KMS-11 (cell line): ENCODE results near the gene ATP2B1.

Experiments
- H2AFZ ChIP-seq: fragments of 200-600 bp; sonication (generic); 2 replicates; pipeline ENCODE4 v1.6.1; 2016; ENCODE audit warnings: antibody characterized with exemption, mixed run types, low read depth
- H3K27ac ChIP-seq: fragments of 200-600 bp; sonication (generic); 2 replicates; pipeline ENCODE4 v1.6.1; 2016; ENCODE audit warnings: mild to moderate bottlenecking, mixed run types
- H3K27me3 ChIP-seq: fragments of 200-600 bp; sonication (generic); 2 replicates; pipeline ENCODE4 v1.6.1; 2017; ENCODE audit warnings: mild to moderate bottlenecking, low read depth, mixed run types, moderate library complexity; ENCODE audit not compliant: insufficient read depth
- H3K36me3 ChIP-seq: fragments of 200-600 bp; sonication (generic); 2 replicates; pipeline ENCODE4 v1.6.1; 2017; ENCODE audit warnings: mild to moderate bottlenecking, mixed run types; ENCODE audit not compliant: insufficient read depth
- H3K4me1 ChIP-seq: fragments of 200-600 bp; sonication (generic); 2 replicates; pipeline ENCODE4 v1.6.1; 2016; ENCODE audit warnings: mild to moderate bottlenecking, low read depth, mixed run types; ENCODE audit not compliant: poor library complexity, severe bottlenecking
- H3K4me2 ChIP-seq: fragments of 200-600 bp; sonication (generic); 2 replicates; pipeline ENCODE4 v1.7.0; 2016; ENCODE audit warnings: mild to moderate bottlenecking, mixed run types
- H3K4me3 ChIP-seq: fragments of 200-600 bp; sonication (generic); IDR thresholded peaks from 2 replicates; pipeline ENCODE4 v1.6.1; 2017; ENCODE audit warnings: low read depth, low read length, mixed read lengths; ENCODE audit not compliant: insufficient read depth
- H3K79me2 ChIP-seq: fragments of 200-600 bp; sonication (generic); 2 replicates; pipeline ENCODE4 v1.6.1; 2016; ENCODE audit warnings: low read depth, mixed run types; ENCODE audit not compliant: insufficient read depth
- H3K9ac ChIP-seq: fragments of 200-600 bp; sonication (generic); 2 replicates; pipeline ENCODE4 v1.6.1; 2016; ENCODE audit warnings: mild to moderate bottlenecking, mixed run types
- H4K20me1 ChIP-seq: fragments of 200-600 bp; sonication (generic); 2 replicates; pipeline ENCODE4 v1.6.1; 2016; ENCODE audit warnings: mild to moderate bottlenecking, mixed run types; ENCODE audit not compliant: insufficient read depth
- CTCF ChIP-seq: fragments of 200-600 bp; sonication (generic); conservative IDR thresholded peaks from 2 replicates; pipeline ENCODE4 v1.6.1; 2017; ENCODE audit warnings: low read depth, mild to moderate bottlenecking, antibody characterized with exemption, low read length, moderate library complexity, mixed read lengths

ATP2B1 gene

GRCh38 chr12:89546151-89546550 is 162.5 kb downstream of the ATP2B1 start:
- Histone ChIP-seq H4K20me1 (no peaks in the 10 kb centered on the region), H3K9ac (no peak overlapping the region), H3K4me1 (no peaks in the 10 kb centered on the region), H3K27me3 (no peaks in the 10 kb centered on the region), H3K4me2 (no peak overlapping the region), H3K36me3 (no peaks in the 10 kb centered on the region), H2AFZ (no peak overlapping the region), H3K4me3 (no peak overlapping the region), H3K79me2 (no peaks in the 10 kb centered on the region), H3K27ac (no peak overlapping the region)
- no peak for TF ChIP-seq CTCF

- no peak overlapping the region for H3K4me2 ChIP-seq
Observed at GRCh38 chr12:89544681-89545184, 163.9 kb downstream of the ATP2B1 start.

GRCh38 chr12:89544022-89544421 is 164.6 kb downstream of the ATP2B1 start:
- Histone ChIP-seq H3K36me3 (no peaks in the 10 kb centered on the region), H3K27ac (no peak overlapping the region), H3K27me3 (no peaks in the 10 kb centered on the region), H3K4me3 (no peak overlapping the region), H4K20me1 (no peaks in the 10 kb centered on the region), H3K9ac (no peak overlapping the region), H3K79me2 (no peaks in the 10 kb centered on the region), H3K4me2 (no peak overlapping the region), H3K4me1 (peaks cover 6% of the 10 kb centered on the region), H2AFZ (no peak overlapping the region)
- no peak for TF ChIP-seq CTCF

More at GRCh38 chr12:89544681-89545184, 163.9 kb downstream of the ATP2B1 start:
- Histone ChIP-seq H4K20me1 (no peaks in the 10 kb centered on the region), H3K4me3 (no peak overlapping the region), H3K9ac (no peak overlapping the region), H3K27ac (no peak overlapping the region), H2AFZ (no peak overlapping the region), H3K79me2 (no peaks in the 10 kb centered on the region), H3K36me3 (no peaks in the 10 kb centered on the region), H3K4me1 (no peaks in the 10 kb centered on the region), H3K27me3 (no peaks in the 10 kb centered on the region)
- no peak for TF ChIP-seq CTCF

GRCh38 chr12:89542912-89543592 is 165.6 kb downstream of the ATP2B1 start:
- H3K4me2 ChIP-seq, result no peak overlapping the region
- peak; percentile 84 for TF ChIP-seq CTCF
- no peaks in the 10 kb centered on the region for H3K27me3 ChIP-seq
- H3K4me3 ChIP-seq, result no peak overlapping the region
- H2AFZ ChIP-seq, result no peak overlapping the region
- H4K20me1 ChIP-seq, result no peaks in the 10 kb centered on the region
- no peaks in the 10 kb centered on the region for H3K79me2 ChIP-seq
- no peak overlapping the region for H3K27ac ChIP-seq
- H3K4me1 ChIP-seq, result peaks cover 6% of the 10 kb centered on the region
- no peaks in the 10 kb centered on the region for H3K36me3 ChIP-seq
- H3K9ac ChIP-seq, result no peak overlapping the region
